RKO (cell line): ENCODE data around the gene DNAAF5.
"Not testable (repeated sequence)": the region's sequence is repeated elsewhere in the genome, so short reads cannot be mapped to it uniquely, and the experiment has no call there.

Source experiments
- DNase-seq: peaks from one replicate; pipeline ENCODE4 v3.0.0-alpha.2; 2016; ENCODE audit warnings: low spot score

DNAAF5 gene

GRCh38 chr7:730501-731439, 4.3 kb downstream of the DNAAF5 start:
- no peak for DNase-seq

- DNase-seq, result no peak
These were observed 5.1 kb downstream of the DNAAF5 start for GRCh38 chr7:731440-732085.

- no peak for DNase-seq
These were observed 5.6 kb downstream of the DNAAF5 start for GRCh38 chr7:732094-732541.

GRCh38 chr7:732556-732955, 6.1 kb downstream of the DNAAF5 start:
- no peak for DNase-seq

- DNase-seq, result no peak
These were observed 7.7 kb downstream of the DNAAF5 start for GRCh38 chr7:734214-734613.

- no peak for DNase-seq
These were observed 8.3 kb downstream of the DNAAF5 start for GRCh38 chr7:734808-735207.

GRCh38 chr7:738241-738640, 11.7 kb downstream of the DNAAF5 start:
- no peak for DNase-seq

GRCh38 chr7:738723-739454, 12.4 kb downstream of the DNAAF5 start:
- DNase-seq, result no peak

GRCh38 chr7:739455-739982, 13.0 kb downstream of the DNAAF5 start:
- no peak for DNase-seq

GRCh38 chr7:739983-740942, 13.8 kb downstream of the DNAAF5 start:
- no peak for DNase-seq

- no peak for DNase-seq
These were observed 14.7 kb downstream of the DNAAF5 start for GRCh38 chr7:741191-741671.

- DNase-seq, result no peak
These were observed 15.4 kb downstream of the DNAAF5 start for GRCh38 chr7:741850-742249.

GRCh38 chr7:742791-743190, 16.3 kb downstream of the DNAAF5 start:
- no peak for DNase-seq

GRCh38 chr7:743341-744127, 17.0 kb downstream of the DNAAF5 start:
- not testable (repeated sequence) for DNase-seq

- DNase-seq, result not testable (repeated sequence)
These were observed 17.6 kb downstream of the DNAAF5 start for GRCh38 chr7:744128-744520.

- no peak for DNase-seq
These were observed 18.4 kb downstream of the DNAAF5 start for GRCh38 chr7:744854-745430.

- no peak for DNase-seq
These were observed 19.1 kb downstream of the DNAAF5 start for GRCh38 chr7:745431-746154.

GRCh38 chr7:746155-747061, 19.9 kb downstream of the DNAAF5 start:
- DNase-seq, result no peak
